Erythroblast (primary cell): ENCODE measurements around the gene NARF.

Experiments used
- GATA1 ChIP-seq: IDR thresholded peaks from 2 replicates; pipeline ENCODE4 v1.6.1; 2011; ENCODE audit warnings: low read depth, mild to moderate bottlenecking, control low read depth, low read length, moderate library complexity
- POLR2A ChIP-seq: IDR thresholded peaks from 2 replicates; pipeline ENCODE4 v1.6.1; 2011; ENCODE audit warnings: mild to moderate bottlenecking, low read length

DNA sequence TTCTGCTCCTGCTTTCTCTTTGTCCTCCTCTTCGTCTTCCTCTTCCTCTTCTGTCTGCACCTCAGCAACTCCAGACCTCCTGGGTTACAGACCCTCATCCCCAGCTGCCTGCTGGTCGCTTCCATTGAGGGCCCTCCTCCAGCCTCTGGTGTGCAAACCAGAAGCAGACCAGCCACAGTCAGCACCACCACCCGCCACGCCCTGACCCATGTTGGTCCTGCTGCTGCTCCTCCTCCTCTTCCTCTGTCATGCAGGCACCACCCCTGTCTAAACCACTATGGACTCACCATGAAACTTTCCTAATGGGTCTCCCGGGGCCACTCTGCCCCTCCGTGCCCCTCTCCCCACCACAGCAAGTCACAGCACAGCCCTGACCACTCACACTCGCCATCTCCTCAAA is 28.7 kb upstream of the NARF start:
- TF ChIP-seq POLR2A (no peak), GATA1 (no peak)
